GM13977 (cell line): ENCODE results near the gene RAI1.

Source experiments
- DNase-seq: peaks from one replicate; pipeline ENCODE4 v3.0.0; 2012; ENCODE audit warnings: low spot score
- in situ Hi-C: fragments of 300-500 bp; cut with MboI; formaldehyde crosslinking; loops from one replicate; pipeline ENCODE4 v1.12.0; 2022; ENCODE audit warnings: low sequenced_read_pairs, low pct_unique_long_range_greater_than_20kb, mixed read lengths, inconsistent platforms; ENCODE audit not compliant: unreplicated experiment
- TF ChIP-seq, protein P1 (sequence below): IDR thresholded peaks from 2 replicates; pipeline ENCODE4 v1.5.1; 2012; ENCODE audit warnings: mild to moderate bottlenecking, control low read depth; ENCODE audit not compliant: insufficient read depth; ENCODE audit errors: extremely low read depth, missing control alignments

Gene RAI1

DNA sequence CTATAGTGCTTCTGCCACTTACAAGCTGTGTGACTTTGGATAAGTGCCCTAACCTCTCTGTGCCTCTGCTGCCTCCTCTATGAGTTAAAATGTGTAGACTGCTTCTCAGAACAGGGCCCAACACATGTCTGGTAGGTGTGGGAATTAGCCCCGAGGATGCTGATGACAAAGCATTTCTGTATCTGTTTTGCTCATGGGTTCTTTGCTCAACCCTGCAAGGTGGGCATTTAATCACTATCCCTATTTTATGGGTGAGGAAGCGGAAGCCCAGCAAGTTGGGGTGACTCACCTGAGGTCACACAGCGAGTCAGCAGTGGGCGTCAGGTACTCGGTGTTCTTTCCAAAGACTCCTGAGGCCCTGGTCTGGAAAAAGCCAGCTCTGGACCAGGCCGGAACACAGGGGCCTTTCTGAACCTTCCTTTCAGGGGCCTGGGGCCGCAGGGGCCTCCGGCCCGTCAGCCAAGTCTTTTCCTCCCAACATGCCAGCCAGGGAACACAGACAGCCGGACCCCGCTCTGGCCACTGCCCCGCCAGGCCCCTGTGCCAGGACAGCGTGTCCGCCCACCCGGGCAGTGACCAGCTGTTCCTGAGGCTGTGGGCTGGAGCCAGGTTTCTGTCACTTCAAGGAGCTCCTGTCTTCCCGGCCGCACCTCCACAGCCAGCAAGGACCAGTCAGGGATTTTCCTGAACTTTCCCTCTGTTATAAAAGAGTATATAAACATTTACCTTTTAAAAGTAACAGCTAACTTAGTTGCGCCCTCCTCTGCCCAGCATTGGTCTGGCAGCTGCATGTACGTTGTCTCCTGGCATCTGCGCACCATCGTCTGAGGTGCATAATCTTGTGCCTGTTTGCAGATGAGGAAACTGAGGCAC, 93.0 kb downstream of the RAI1 start:
- TF ChIP-seq, protein P1, sequence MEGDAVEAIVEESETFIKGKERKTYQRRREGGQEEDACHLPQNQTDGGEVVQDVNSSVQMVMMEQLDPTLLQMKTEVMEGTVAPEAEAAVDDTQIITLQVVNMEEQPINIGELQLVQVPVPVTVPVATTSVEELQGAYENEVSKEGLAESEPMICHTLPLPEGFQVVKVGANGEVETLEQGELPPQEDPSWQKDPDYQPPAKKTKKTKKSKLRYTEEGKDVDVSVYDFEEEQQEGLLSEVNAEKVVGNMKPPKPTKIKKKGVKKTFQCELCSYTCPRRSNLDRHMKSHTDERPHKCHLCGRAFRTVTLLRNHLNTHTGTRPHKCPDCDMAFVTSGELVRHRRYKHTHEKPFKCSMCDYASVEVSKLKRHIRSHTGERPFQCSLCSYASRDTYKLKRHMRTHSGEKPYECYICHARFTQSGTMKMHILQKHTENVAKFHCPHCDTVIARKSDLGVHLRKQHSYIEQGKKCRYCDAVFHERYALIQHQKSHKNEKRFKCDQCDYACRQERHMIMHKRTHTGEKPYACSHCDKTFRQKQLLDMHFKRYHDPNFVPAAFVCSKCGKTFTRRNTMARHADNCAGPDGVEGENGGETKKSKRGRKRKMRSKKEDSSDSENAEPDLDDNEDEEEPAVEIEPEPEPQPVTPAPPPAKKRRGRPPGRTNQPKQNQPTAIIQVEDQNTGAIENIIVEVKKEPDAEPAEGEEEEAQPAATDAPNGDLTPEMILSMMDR, result peak; percentile 24
- no peak for DNase-seq
- in situ Hi-C loops, result no loop called here

DNA sequence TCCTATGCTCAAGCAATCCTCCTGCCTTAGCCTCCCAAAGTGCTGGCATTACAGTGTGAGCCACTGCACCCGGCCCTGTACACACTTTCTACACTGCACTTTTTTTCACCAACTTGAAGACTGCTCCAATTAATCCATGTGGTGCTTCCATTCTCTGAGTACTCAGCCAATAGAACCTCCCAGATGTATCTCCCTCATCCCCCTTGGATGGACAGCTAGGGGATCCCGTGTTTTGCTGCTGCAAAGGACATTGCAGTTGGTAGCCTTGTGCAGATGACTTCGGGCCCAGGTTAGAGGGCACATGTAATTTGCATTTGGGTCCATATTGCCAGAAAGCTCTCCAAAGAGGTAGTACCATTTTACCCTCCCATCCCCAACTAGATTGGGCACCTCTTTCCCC, 95.6 kb downstream of the RAI1 start:
- no peak for DNase-seq
- TF ChIP-seq, protein P1, result no peak
- in situ Hi-C loops, result no loop called here

DNA sequence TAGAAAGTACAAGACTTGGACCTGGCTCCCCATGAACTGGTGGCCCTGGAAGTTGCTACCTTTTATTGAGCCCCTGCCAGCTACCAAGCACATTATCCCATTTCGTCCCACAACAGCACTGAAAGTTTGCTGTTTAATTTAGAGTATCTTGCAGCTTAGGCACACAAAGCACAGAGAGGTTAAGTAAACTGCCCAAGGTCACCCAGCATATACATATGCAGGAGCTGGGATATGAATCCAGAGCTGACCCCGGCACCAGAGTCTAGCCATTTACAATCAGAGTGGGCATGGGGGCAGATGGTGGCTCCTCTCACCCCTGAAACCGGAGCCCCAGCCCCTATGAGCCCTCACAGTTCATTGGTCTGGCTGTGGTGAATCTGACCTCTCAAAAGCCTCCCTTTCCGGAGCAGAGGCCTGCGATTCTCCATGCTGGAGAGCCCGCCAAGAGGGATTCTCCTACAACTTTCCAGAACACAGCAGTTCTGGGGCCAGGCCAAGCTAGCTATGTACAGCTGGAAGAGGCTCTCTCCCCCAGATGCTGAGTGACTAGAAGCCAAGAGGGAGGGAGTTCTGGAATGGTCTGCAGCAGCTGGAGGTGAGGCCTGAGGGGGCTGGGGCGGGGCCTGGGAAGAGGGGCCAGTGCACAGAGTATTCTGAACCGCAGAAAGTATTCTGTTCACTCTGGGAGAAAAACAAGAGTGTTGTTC, 97.2 kb downstream of the RAI1 start:
- TF ChIP-seq, protein P1, result no peak
- in situ Hi-C loops, result no loop called here
- no peak for DNase-seq

DNA sequence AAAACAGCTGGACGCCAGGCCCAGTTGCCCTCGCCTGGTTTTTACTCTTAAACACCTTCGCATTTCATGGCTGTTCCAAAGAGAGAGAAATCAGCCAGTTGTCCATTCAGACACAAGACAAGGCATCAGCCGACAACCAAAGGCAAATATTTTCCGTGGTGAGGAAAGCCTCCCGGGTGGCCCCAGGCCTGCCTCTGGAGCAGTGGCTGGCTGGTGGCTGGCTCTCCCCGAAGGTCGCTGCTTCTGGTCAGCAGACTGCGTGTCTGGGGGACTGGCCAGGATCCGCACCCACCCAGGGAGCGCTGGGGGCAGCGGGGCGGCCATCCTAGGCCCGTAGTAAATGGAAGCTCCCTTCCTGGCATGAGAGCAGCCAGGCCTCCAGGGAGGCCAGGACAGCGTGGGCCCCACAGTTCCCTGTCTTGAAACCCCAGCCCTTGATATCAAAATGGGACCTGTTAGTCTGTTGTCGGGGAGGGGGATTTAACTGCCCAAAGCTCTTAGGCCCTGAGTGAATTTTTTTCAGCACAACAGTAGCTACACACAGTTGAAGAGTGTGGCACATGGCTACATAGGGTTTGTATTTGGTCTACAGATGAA, 97.9 kb downstream of the RAI1 start:
- in situ Hi-C loops, result no loop called here
- DNase-seq, result no peak
- TF ChIP-seq, protein P1, result no peak

DNA sequence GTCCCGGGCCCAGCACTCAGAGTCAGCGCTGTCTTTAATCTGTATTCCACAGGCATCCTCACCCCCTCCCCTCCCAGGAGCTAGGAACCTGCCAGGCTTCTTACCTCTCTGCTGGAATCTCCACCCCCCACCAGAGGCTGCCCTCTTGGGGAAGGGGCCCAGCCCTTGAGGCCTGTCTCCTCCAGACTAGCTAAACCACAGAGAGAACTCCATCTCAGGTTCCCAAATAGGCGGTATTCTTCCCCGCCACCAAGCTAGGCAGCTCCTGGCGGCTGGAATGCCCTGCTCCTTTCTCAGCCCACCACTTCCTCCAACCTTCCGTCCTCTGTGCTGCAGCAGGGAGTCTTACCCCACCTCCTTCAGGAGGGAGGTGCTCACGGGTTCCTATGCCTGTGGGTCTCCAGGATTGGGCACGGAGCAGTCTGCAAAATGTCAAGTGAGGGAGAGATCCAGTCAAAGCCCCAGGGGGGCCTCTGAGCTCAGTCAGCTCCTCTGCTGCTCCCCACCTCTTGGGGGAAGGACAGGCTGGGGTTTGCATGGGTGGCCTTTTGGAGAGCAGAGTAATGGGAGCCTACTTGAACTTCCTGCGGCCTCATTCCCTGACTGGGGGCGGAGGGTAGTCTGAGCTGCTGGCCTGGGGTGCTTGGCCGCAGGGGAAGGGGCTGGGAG, 99.8 kb downstream of the RAI1 start:
- no peak for DNase-seq
- in situ Hi-C loops, result no loop called here
- TF ChIP-seq, protein P1, result no peak
